UCSD-AML1 (cell line): Measurements from ENCODE around the gene CXCR4.

Experiments
- DNase-seq: peaks from one replicate; lab custom pipeline; 2025; ENCODE audit not compliant: unreplicated experiment; lab: John Stamatoyannopoulos, UW

The CXCR4 gene

GRCh38 chr2:136131961-136132824 is 14.2 kb upstream of the CXCR4 start:
- DNase-seq, result no peak

GRCh38 chr2:136131484-136131960 is 13.6 kb upstream of the CXCR4 start:
- no peak for DNase-seq

- DNase-seq, result no peak
These were observed 12.6 kb upstream of the CXCR4 start for GRCh38 chr2:136130511-136130910.

DNA sequence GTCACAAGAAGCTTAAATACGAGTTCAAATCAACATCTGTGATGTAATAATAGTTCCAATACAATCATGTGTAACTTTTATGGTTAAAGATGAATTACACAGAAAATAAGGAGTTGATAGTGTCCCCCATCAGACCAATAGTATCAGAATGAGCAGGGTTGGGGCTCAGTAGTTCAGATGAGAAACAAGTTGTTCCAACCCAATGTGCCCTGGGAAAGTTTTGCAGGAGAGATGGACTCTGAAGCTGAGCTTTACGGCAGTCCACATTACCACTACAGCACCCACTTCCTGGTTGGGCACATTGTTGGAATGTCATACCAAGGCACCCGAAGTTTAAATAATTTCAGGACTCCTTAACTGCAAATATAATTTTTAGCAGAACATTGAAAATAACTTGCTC is 12.1 kb upstream of the CXCR4 start:
- no peak for DNase-seq

DNA sequence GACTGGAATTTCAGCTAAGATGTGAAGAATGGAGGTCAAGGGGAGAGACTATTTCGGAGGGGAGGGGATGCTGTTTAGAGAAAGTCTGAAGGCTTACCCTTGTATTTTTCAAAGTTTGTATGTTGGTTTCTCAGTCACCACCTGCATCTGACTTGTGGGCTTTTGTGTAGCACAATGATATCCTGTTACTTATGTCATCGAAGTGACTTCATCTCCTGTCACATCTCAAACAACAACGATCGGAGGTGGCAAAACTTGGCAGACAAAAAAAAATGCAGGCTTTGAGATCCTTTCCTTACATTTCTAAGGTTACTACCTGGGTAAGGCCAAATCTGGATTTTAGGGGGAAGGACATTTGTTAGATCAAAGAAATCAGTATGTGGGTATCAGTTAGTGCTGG is 11.7 kb upstream of the CXCR4 start:
- DNase-seq, result no peak

- no peak for DNase-seq
These were observed 11.0 kb upstream of the CXCR4 start for GRCh38 chr2:136128905-136129304.

- DNase-seq, result no peak
These were observed 10.4 kb upstream of the CXCR4 start for GRCh38 chr2:136128366-136128765.

DNA sequence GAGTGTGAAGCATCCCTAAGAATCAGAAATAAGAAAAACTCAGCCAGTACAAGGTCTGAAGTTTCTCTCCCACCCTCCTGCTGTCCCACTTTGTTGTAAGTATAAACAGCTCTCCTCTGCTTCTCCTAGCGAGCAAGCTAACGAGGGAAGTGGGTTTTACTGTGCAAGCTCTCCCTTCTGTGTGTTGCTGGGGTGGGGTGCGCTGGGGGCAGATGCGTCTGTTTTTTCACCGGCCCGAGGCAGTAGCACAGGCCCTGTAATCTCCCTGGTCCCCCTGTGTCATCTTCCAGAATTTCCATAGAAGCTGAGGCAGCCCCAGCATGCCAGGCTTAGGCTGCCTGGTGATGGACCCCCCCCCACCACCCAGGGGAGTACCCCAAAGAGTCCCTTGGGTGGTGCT is 9.4 kb upstream of the CXCR4 start:
- DNase-seq, result no peak

- DNase-seq, result no peak
These were observed 8.5 kb upstream of the CXCR4 start for GRCh38 chr2:136126421-136126926.

DNA sequence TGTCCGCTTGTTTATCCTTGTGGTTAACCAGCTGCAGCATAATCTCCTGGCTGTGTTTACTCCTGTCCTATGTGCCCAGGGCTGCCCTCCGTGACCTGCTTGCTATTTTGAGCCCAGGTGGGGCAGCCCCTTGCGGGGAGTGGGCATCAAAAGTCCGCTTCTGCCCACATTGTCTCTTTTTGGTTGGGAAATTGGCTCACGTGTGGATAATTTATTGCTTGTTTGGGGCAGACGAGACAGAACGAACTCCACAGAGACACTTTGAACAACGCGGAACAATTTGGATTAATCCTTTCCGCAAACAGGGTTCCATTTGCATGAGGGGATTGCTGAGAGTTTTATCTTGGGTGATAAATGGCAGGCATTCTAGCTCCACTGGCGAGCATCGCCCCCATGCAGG is 8.1 kb upstream of the CXCR4 start:
- DNase-seq, result no peak

- no peak for DNase-seq
These were observed 7.3 kb upstream of the CXCR4 start for GRCh38 chr2:136125236-136125635.

DNA sequence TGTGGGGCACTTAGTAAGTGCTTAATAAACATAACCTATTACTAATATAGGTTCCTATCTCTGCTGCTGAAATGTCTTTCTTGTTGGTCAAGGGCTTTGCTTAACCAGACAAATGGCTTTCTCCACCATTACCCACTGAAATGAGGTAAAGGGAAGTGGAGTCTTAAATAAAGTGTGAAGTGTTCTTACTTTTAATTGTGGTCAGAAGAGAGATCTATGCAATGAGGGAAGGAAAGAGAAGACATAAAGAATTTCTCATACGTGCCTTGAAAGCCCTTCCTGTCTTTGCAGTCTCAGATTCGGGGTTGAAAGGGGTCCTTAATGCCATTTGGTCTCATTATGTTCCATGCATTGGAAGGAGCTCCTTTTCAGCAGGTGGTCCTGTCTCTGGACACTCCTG is 6.9 kb upstream of the CXCR4 start:
- DNase-seq, result no peak

DNA sequence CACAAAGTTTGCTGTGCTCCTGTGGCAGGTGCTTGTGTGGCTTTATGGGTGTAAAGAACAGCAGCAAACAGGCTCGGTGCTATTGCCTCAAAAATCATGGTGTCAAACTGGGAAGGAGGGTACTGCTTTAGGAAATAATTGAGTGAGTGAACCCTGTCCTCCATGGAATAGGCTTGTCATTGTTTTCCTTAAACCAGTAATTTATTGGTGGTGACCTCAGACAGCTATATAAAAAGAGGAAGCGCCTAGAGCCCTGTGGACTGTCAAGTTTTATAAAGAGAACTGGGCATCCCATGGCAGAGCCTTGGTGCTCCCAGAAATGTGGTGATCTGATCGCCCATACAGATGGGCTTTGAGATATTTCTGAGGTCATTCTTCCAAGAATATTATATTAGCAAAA is 4.7 kb upstream of the CXCR4 start:
- DNase-seq, result no peak

DNA sequence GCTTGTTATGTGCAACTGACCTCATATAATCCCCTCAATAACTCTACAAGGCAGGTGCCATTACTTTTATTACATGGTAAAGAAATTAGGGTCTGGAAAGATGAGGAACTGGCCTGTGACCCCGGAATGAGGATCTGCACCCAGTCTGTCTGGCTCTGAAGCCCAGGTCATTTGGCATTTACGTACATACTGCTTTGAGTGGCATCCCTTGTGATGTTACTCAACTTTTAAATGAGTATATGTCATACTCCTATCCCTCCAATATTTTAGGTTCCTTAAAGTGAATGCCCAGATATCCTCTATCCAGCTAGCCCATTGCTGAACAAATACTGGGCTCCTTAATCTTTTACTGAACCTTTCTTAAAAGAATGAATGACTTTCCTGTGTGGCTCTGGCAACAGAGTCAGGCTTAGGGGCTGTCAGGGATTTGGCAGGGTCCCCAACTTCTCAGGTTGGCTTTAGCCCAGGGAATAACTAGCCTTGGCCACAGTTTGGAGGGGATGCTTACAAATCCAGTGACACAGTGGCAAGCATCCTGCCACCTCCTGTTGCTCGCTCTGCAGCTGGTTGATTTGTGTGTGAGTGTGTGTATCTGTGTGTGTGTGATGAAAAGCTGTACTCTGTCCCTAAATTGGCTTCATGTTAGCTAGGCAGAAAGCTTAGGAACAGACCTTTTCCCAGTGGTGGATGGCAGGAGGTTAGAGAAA is 3.4 kb upstream of the CXCR4 start:
- DNase-seq, result no peak

DNA sequence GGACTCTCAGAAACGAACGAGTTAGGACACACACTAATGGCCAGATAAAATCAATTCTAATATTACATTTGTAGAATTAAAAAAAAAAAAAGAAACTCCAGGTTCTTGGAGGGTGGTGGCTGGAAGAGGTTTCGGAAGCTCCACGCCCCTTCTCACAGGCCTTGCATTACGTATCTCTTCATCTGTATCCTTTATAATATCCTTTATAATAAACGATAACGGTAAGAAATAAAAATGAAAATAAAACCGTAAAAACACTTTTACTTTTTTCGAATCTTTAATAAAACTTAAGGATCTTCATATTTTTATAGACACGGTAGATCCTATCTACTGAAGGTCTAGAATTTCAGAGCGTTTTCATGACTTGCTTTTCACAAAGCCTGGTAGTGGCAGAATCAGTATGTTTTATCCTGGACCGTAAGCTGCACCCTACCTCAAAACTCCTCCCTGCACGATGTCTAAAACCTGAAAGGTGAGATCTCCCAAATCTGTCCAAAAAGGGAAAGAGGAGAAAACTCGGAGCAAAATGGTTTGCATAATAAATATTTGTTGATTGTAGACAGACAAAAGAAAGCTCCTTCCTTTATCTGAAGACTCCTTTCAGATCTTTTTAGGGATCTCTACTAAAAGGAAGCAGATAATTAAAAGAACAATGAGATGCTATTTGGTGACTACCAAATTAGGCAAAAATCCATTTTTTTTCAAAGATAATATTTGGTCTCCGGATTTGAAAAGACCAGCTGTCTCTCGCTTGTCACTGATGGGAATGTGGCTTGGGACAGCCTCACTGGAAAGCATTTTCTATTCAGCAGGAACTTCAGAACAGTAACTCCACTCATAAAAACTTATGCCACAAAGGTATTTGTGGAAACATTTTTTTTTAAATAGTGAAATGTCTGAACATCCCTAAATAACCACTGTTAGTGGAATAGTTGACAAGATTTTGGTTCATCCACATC is 2.0 kb upstream of the CXCR4 start:
- no peak for DNase-seq

DNA sequence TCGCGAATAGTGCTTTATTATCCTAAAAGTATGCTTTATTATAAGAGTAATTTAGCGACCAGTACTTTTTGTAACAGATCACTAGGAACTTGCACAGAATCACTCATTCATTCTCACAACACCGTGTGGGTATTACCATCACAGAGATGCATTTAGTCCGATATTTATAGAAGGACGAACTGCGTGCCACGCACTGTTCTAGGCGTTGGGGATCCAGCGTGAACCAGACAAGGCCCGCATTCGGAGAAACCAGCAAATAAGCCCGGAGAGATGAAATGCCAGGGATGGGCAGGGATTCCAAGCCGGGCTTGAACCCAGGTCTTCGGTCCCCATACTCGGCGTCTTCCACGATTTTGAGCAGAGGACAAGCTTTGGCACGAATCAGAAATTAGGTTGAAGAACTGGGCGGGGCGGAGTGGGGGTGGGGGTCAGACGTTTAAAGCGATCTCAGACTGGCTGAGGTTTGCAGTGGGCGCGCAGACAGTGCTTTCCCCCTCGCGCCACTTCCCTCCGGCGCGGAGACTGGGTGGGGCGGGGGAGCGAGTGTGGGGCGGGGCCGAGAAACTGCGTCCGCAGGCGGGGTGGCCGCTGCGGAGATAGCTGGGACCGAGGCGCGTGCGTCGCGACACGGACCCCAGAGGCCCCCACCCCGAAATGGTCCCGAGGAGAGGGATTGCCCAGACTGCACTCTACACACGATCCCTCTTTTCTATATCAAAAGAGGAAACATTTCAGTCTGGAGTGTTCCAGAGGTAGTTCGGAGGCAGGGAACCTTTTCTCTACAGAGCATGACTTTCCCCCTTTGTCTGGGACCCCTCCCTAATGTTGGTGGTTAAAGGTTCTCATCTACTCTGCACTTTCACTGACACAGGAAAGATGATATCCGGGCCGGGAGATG is 1.1 kb upstream of the CXCR4 start:
- DNase-seq, result no peak

- peak; percentile 41 for DNase-seq
These were observed 533 bp downstream of the CXCR4 start for GRCh38 chr2:136117391-136117841.

DNA sequence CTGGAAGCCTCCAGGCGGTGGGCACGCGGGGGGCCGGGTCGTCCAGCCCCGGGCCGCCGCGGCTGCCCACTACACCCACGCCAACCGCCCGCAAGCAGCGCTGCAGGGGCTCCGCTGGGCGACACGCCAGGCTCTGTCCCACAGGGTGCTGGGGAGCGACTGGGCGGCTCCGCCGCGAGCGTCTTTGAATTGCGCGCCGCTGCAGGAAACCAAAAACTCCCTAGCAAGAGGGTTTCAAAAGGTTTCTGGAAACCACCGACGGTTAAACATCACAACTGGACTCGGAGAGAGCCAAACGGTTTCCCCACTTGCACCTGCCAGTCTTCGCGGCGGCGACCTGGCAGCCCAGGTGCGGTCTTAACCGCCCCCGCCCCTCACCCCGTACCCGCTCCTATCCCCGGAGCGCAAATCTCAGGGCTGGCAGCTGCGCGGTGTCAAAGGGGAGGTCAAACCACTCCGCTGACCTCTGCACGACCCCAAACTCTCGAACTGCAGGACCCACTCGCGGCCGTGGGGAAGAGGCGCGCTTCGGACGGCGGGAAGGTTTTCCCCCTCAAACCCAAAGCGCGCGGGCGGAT is 1.0 kb downstream of the CXCR4 start:
- DNase-seq, result no peak

- DNase-seq, result no peak
These were observed 1.7 kb downstream of the CXCR4 start for GRCh38 chr2:136116151-136116812.
